HG03025 (cell line): ENCODE results near the gene DEK.
"Not testable (repeated sequence)": the region's sequence is repeated elsewhere in the genome, so short reads cannot be mapped to it uniquely, and the experiment has no call there.

Experiments
- ATAC-seq: cut with Tn5 transposase; IDR thresholded peaks from one replicate; pipeline ENCODE4 v1.9.1; 2021; ENCODE audit warnings: mild to moderate bottlenecking, moderate library complexity; ENCODE audit not compliant: unreplicated experiment, low FRiP score

DEK gene

GRCh38 chr6:18264219-18264922 lies at the start of gene DEK:
TSS of gene DEK (minus strand) at chr6:18264530. CDS start at chr6:18263987, 543 bp downstream.
- ATAC-seq, result no peak

GRCh38 chr6:18312368-18312767 lies 48.0 kb upstream of the DEK start:
- no peak for ATAC-seq

- ATAC-seq, result not testable (repeated sequence)
Observed at GRCh38 chr6:18310010-18310409, 45.7 kb upstream of the DEK start.

- no peak for ATAC-seq
Observed at GRCh38 chr6:18309046-18309445, 44.7 kb upstream of the DEK start.

- no peak for ATAC-seq
Observed at GRCh38 chr6:18308070-18308735, 43.9 kb upstream of the DEK start.

- ATAC-seq, result no peak
Observed at GRCh38 chr6:18306977-18307376, 42.6 kb upstream of the DEK start.

- no peak for ATAC-seq
Observed at GRCh38 chr6:18302561-18303439, 38.5 kb upstream of the DEK start.

GRCh38 chr6:18293076-18293904 lies 29.0 kb upstream of the DEK start:
- no peak for ATAC-seq

GRCh38 chr6:18289283-18289682 lies 25.0 kb upstream of the DEK start:
- ATAC-seq, result no peak

GRCh38 chr6:18284261-18284660 lies 19.9 kb upstream of the DEK start:
- ATAC-seq, result no peak

GRCh38 chr6:18281564-18281963 lies 17.2 kb upstream of the DEK start:
- no peak for ATAC-seq

- no peak for ATAC-seq
Observed at GRCh38 chr6:18280084-18280483, 15.8 kb upstream of the DEK start.

GRCh38 chr6:18279422-18279821 lies 15.1 kb upstream of the DEK start:
- ATAC-seq, result no peak

- no peak for ATAC-seq
Observed at GRCh38 chr6:18277237-18278006, 13.1 kb upstream of the DEK start.

GRCh38 chr6:18276610-18277236 lies 12.4 kb upstream of the DEK start:
- no peak for ATAC-seq

- no peak for ATAC-seq
Observed at GRCh38 chr6:18270216-18270615, 5.9 kb upstream of the DEK start.

- no peak for ATAC-seq
Observed at GRCh38 chr6:18269717-18270116, 5.4 kb upstream of the DEK start.

GRCh38 chr6:18269253-18269652 lies 4.9 kb upstream of the DEK start:
- ATAC-seq, result no peak

- no peak for ATAC-seq
Observed at GRCh38 chr6:18268066-18268465, 3.7 kb upstream of the DEK start.
